Neural progenitor cell (in vitro differentiated cells): ENCODE results near the gene PRM1.

ENCODE experiments used
- CTCF ChIP-seq: fragments of 200-600 bp; sonication (generic); IDR thresholded peaks from 2 replicates; pipeline ENCODE4 v1.5.1; 2017; ENCODE audit warnings: antibody characterized with exemption, mild to moderate bottlenecking
- EZH2phosphoT487 ChIP-seq: fragments of 200-600 bp; sonication (generic); IDR thresholded peaks from 2 replicates; pipeline ENCODE4 v1.6.1; 2017; ENCODE audit warnings: antibody characterized with exemption

DNA sequence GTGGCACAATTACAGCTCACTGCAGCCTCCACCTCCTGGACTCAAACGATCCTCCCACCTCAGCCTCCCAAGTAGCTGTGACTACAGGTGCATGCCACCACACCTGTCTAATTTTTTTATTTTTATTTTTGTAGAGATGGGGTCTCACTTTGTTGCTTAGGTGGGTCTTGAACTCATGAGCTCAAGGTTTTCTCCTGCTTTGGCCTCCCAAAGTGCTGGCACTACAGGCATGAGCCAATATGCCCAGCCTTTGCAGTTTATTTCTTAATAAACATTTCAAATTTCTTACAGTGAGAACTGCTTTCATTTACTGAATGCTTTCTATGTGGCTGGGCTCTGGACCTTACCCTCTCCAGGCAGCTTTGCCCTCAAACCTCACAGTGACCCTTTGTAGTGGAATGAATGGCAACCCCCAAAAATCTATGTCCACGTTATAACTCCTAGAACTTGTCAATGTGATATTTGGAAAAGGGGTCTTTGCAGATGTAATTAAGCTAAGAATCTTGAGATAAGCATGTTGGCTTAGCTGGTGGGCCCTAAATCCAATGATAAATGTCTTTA, 10.4 kb downstream of the PRM1 start:
- TF ChIP-seq EZH2phosphoT487 (no peak), CTCF (no peak)
